HG03025 (cell line): Measurements from ENCODE around the gene CAPZB.

ENCODE experiments used
- ATAC-seq: cut with Tn5 transposase; IDR thresholded peaks from one replicate; pipeline ENCODE4 v1.9.1; 2021; ENCODE audit warnings: mild to moderate bottlenecking, moderate library complexity; ENCODE audit not compliant: unreplicated experiment, low FRiP score

CAPZB gene

GRCh38 chr1:19450811-19451515 is 34.4 kb downstream of the CAPZB start:
- ATAC-seq = no peak

DNA sequence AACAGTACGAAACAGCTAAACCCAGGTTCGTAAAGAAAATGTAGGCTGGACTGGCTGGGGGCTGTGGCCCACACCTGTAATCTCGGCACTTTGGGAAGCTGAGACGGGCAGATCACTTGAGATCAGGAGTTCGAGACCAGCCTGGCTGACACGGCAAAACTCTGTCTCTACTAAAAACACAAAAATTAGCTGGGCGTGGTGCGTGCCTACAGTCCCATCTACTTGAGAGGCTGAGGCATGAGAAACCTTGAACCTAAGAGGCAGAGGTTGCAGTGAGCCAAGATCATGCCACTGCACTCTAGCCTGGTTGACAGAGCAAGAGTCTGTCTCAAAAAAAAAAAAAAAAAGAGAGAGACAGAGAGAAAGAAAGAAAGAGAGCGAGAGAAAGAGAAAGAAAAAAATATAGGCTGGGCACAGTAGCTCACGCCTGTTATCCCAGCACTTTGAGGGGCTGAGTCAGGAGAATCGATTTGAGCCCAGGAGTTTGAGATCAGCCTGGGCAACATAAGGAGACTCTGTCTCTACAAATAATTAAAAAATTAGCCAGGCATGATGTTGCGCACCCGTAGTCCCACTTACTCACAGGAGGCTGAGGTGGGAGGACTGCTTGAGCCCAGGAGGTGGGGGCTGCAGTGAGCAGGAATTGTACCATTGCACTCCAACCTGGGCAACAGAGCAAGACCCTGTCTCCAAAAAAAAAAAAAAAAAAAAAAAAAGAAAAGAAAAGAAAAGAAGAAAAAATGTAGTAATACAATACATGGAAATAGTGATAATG is 35.7 kb downstream of the CAPZB start:
- no peak for ATAC-seq

- ATAC-seq = no peak
Measured at GRCh38 chr1:19448491-19449439, 36.6 kb downstream of the CAPZB start.

DNA sequence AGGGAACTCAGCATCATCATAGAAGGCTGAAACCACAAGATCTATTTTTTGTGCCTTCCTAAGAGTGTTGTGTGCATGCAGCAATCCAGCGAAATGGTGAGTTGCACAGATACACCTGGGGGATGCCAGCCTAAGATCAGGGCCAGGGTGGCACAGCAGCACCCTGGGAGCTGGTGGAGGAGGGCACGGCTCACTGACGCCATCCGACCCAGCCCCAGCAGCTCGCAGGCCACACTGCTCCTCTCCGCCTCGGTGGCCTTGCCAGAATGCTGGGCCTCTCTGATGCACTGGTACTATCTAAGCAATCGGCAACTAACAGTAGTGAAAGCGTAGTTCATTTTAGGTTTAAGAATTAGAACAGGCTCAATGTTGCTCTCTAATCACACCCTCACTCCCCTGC is 37.8 kb downstream of the CAPZB start:
- no peak for ATAC-seq

- no peak for ATAC-seq
Measured at GRCh38 chr1:19445417-19446342, 39.7 kb downstream of the CAPZB start.

DNA sequence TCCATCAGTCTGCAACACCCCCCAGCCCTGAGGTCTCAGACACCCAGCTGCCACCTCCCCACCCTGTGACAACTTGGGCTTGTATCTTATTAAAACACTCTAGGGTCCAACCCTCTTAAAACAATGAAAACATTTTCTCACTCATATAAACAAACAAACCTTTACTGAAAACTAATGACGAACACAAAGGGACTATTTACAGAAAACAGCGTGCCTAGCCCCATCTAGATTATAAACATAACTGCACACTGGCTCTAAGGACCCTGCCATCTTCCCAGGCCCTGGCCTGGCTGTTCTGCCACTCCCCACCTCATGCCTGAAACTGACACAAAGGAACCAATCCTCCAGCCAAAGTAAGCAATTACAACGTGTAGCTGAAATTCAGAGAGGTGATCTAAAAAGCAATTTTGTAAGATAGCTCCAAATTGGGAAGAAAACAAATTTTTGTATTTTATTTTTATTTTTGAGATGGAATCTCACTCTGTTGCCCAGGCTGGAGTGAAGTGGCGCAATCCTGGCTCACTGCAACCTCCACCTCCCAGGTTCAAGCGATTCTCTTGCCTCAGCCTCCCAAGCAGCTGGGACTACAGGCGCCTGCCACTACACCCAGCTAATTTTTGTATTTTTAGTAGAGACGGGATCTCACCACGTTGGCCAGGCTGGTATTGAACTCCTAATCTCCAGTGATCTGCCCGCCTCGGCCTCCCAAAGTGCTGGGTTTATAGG is 40.9 kb downstream of the CAPZB start:
- ATAC-seq = no peak

DNA sequence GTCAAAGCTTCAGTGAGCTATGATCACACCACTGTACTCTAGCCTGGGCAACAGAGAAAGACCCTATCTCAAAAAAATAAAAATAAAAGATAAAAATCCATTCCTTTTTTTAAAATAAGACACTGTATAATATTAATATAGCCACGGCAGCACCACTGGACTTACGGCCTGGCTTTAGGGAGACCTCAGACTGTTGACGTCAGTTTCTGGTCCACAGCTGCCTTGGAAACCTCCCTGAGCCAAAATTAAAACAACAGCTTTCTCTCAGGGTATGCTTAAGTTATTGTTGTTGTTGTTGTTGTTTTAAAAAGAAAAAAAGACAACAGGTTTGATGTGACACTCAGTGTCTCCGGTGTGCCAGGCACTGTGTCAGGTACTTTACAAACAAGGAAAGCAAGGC is 42.0 kb downstream of the CAPZB start:
- no peak for ATAC-seq

DNA sequence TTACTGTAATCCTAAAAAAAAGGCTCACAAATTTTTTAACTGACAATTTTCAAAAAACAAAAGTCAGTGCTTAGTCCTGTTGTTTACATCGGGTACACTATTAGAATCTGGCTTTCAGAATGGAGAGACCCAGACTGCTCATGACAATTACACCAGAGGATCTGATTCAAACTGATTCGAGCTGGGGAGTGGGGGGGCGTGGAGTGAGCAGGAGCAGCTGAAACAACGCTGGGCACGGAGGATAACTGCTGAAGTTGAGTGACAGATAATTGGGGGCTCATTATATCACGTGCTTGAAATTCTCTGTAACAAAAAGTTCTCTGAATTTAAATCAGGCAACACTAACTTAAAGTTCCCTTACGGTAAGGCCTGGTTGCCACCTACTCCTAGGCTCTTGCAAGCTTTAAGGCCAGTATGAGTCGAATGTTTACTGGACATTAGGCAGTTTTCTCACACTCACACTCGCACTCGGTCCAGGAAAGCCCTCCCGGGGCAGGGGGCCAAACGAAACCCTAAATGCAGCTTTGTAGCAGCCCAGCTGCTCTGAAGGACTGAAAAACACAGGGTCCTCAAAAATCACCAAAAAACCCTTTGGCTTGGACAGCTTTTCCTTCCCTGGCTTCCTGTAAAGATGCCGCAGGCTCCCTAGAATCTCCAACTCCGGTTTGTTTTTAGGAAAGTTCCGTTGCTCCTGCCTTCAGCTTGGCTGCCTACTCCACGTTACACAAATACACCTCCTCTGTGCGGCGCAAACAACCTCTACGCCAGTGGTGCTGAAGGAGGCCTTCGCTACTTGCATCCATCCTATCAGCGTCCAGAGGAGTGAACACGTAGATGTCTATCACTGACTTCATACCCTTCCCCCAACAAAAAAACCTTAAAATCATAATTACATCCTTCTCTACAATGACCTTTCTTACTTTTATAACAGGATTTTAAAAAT is 42.9 kb downstream of the CAPZB start:
- ATAC-seq = no peak

DNA sequence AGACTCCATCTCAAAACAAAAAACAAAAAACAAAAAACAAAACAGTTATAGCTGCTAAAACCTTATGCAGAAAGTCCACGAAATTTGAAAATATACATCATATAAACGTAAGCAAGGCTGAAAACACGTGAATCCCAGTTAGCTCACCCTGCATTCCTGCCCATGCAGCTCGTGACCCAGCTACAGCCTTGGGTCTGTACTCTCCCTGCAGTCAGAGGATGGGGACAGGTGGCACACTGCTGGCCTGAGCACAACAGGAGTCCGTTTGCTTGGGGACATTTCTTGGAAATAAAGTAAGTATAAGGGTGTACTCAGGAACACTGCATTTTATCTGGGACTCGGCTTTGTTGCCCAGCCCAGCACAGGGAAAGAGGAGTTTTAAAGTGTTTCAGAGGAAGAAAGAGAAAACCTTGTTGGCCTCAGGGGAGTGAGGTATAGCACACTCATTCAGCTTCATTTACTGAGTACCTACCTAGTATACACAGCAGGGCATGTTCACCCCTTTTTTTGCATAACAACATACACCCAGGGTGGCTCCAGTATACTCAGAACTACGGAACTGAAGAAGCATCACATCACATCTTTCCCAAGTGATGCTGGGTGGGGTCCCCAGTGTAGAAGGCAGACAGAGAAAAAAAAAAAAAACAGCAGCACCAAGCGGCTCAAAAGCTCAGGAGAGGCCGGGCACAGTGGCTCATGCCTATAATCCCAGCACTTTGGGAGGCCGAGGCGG is 44.1 kb downstream of the CAPZB start:
- ATAC-seq = no peak

DNA sequence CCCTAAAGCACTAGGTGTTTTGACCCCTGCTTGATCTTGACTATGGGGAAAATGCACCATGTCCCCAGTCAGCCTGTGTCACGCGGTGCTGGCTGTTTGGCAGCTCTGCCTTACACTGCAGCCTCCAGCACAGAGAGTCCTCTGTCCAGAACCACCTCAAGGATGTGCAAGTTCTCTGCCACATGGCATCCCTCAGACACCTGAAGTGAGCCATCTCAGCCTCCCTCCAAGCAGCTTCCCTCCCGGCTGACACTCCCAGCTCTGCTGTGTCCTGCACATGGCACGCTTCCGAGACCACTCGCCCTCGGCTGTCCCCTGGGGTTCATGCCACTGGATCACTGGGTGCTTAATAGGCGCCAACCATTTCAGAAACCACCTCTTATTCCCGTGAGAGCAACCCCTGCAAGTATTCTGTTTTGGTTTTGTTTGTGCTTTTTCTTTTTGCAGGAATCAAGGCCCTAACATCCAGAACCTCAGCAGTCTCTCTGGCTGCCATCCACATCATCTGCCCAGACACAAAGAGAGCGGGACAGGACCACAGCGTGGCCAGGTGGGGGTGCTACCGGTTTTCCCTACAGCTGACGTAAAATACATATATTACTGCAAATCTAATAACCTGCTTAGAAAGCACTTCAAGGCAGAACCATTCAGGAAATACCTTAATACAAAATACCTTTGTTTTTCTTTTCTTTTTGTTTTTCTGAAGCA is 45.7 kb downstream of the CAPZB start:
- no peak for ATAC-seq

- ATAC-seq = no peak
Measured at GRCh38 chr1:19438516-19439195, 46.7 kb downstream of the CAPZB start.

DNA sequence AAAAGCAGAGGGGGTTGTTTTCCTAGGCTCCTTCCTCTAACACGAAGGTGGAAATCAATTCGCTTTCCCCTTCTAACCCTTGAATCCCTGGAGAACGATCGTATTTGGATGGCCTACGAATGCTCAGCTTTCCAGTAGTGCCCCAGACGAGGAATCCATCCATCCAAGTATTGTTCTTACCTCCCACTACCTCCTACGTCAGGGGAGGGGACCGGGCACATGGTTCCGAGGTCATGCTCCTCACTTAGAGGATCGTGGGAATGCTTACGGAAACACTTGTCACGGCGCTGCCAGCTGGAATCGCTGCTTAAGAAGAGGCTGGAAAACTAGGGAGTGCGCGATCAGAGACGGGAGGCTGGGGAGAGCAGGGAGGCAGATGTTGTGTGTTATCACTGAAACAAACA is 47.4 kb downstream of the CAPZB start:
- no peak for ATAC-seq

GRCh38 chr1:19436716-19437476 is 48.4 kb downstream of the CAPZB start:
- ATAC-seq = no peak

DNA sequence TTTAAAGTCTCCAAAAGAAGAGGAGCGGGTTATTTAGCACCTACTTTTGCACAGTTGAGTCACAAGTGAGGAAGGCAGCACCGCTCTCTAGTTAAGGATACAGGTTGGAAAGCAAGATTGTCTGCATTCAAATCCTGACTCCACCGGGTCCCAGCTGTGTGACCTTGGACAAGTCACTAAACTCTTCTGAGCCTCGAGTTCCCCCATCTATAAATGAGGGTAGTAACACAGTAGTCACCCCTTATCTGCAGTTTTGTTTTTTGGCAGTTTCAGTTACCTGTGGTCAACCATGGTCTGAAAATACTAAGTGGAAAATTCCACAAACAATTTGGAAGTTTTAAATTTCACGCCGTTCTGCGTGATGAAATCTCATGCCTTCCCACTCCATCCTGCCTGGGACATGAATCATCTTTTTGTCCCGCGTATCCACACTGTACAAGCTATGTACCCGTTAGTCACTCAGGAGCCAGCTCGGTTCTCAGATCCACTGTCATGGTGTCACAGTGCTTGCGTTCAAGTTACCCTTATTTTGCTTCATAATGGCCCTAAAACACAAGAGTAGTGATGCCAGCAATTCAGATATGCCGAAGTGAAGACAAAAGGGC is 49.4 kb downstream of the CAPZB start:
- ATAC-seq = no peak

GRCh38 chr1:19435181-19435580 is 50.2 kb downstream of the CAPZB start:
- no peak for ATAC-seq

DNA sequence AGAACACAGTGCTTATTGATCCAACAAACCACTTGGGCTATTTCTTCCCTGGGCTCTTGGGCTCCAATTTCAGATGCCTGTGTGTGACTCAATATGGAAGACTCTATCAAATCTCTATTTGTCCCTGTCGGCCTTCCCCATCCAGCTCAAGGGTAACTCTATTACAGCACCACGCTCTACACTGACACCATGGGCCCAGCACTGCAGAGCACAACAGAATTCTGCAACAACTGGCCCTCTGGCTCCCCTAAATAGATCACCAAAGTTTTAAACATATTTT is 51.7 kb downstream of the CAPZB start:
- no peak for ATAC-seq
